CD4-positive, alpha-beta T cell treated with Interleukin-6 at 100 ng/mL for 8 hours (primary cell): ENCODE data around the gene POU2AF2.
A peak's percentile ranks its signal among the peaks of the same experiment; 100 is the strongest.
"Not testable (repeated sequence)": the region's sequence is repeated elsewhere in the genome, so short reads cannot be mapped to it uniquely, and the experiment has no call there.

Experiments used
- DNase-seq: peaks from one replicate; pipeline ENCODE4 v3.0.0-alpha.2; 2020; ENCODE audit warnings: mixed read lengths, low spot score

POU2AF2 gene, protein sequence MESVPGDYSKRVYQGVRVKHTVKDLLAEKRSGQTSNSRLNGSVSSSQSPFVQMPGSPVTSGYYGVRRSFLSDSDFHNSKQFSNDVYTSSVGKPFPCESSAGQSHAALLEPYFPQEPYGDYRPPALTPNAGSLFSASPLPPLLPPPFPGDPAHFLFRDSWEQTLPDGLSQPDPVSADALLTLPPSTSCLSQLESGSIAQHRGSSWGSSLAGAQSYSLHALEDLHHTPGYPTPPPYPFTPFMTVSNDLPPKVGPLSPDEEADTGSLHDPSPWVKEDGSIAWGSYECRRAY

DNA sequence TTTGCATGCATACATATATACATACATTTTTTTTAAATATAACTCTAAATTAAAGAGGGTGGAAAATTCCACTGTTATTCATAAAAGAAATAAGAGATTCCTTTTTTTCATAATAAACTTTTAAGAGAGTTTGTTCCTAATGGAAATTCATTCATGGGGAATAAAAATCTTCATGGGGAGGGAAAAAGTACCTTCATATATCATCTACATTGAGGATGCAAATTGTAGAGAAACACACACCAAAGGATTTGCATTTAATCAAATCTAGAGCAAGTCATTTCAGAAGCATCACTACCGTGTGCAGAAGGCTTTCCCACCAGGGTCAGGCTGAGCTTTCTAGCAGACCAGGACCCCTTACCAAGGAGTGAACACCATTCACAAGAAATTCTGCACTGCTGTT, at the start of gene POU2AF2:
TSS of gene POU2AF2 (plus strand) at position 301 of the 400 bp plus-strand sequence. CDS start 129 bp downstream, outside the sequence.
- no peak for DNase-seq

DNA sequence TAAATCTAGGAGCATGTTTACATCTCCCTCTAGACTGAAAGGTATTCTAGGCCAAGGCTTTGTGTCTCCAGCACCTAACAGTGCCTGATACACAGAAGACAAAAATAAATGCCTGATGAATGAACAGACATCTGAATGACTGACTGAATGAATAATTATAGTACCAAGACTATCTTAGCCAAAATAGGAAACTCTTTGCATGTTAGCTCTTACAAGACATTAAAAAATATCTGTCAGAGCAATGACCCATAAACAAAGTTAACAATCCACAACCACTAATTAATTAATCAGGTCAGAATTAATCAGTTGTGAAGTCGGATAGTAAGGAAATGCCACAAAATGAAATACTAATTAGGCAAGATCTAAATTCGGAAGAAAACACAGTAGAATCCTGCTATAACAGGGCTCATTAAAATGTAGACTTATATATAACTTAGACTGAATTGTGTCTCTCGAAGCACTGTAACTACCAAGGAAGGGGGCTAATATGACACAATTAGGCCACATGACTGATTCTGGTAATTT, 45.5 kb upstream of the POU2AF2 start:
- no peak for DNase-seq

DNA sequence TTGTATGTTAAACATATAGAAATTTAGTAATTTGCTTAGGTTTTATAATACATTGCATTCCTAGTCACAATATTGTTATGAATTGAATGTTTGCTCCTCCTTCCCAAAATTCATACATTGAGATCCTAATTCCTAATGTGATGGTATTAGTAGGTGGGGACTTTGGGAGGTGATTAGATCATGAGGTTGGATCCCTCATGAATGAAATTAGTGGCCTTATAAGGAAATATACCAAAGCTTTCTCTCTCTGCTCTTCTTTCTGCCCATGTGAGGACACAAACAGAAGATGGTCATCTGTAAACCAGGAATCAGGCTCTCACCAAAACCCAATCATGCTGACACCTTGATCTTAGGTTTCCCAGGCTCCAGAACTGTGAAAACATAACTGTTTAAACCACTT, 41.3 kb upstream of the POU2AF2 start:
- DNase-seq: no peak

DNA sequence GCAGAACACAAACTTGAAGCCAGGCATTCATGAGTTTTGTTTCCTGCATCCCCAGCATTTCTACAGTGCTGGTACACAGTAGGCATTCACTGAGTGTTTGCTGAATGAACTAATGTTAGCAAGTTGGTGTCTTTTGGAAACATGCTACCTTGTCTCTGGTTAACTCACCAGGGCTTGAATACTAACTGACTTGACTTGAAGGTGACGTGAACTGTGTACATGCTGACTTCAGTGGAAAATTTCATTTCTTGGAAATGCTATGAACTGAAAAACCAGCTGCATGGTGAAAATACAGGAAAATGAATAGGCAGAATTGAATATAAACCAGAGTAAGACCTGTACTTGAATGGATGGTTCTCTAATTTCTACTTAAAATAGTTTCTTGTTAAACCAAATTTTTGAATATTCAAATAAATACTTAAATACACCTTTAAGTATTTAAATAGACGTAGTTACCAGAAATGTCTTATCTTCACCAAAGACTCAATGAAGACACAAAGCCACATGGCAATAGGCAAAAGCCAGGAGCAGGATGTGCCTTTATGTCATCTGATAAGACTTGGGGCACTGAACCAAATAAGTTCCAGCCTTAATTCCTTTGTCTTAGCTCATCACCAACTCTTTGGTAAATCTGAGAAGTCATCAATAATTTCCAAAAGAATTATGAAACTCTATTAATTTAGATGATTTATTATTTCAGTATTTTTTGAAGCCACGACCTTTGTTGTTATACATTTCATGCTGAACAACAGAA, 39.7 kb upstream of the POU2AF2 start:
- no peak for DNase-seq

DNA sequence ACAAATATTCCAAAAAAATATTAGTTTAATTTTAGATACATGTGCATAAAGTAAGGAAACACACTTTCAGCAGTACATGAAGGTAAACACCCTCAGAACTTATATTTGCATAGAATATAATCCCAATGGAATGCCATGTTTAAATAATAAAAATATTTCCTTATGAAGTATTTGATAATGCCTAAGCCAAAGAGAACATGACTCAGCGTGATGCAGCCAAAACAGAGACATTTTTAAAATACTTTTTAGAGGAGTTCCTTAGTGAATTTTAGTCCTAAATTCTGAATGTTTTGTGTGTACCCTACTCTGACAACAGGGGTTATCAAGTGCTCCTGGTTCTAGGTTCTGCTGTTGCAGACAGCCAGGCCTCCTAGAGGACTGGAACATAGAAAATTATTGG, 39.1 kb upstream of the POU2AF2 start:
- DNase-seq: no peak

DNA sequence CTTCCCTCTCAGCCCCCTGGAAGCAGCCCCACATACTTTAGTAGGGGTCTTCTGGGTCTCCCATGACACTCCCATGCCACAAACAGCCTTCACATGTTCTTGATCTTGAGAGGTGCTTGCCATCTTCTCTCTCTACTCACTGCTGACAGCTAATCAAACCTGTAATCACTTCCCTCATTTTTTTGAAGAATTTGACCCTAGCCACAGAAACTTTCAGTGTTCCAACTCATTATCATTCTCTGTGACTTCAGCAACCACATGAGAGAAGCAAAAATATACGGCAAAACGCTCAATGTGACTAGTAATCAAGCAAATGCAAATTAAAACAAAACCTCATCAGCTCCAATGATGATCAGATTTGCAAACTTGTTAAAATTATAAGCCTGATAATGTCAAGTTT, 38.3 kb upstream of the POU2AF2 start:
- no peak for DNase-seq

DNA sequence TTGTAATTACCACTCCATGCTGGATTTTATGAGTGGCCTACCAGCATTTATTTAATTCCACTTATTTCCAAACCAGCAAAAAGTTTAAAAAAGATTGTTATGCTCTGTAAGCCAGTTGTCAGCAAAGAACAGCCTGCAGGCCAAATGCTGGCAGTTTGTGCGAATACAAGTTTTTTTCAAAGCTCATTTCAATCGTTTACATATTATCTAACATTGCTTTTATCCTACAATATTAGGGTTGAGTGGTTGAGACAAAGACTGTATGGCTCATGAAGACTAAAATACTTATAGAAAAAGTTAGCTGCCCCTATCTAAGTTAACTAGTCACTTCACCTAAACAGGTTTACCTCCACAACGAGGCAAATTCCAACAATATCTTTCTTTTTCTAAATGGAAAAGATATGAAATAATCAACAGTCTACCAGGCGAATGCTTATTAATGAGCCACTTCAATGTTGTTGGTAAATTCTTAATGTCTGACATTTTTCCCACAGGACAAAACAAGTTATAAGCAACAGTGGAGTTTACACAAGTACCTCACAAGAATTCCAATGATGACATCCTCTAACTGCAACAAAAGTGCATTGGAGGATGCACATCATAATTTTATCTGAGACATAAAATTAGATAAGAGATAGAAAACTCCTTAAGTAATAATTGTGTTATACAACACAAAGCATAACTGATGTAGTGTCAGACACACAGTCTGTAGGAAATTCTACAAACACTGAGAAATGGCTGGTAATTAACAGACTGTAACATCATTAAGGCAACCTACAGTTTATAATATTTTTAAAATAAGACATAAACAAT, 35.8 kb upstream of the POU2AF2 start:
- no peak for DNase-seq

DNA sequence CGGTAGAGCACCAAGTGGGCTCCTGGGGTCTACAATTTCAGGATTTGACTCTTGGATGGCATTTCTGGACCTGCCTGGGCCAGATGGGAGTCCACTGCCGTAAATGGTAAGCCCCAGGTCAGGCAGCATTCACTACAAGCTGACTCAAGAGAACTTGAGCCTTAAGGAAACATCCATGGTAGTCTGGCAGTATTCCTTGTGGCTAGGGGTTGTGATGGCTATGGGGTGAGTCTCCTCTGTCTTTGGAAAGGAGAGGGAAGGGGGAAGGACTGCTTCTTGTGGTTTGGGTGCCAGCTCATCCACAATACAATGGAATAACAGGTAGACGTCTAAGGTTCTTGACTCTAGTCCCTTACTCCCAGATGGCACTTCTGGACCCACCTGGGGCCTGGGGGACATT, 32.3 kb upstream of the POU2AF2 start:
- DNase-seq: no peak

DNA sequence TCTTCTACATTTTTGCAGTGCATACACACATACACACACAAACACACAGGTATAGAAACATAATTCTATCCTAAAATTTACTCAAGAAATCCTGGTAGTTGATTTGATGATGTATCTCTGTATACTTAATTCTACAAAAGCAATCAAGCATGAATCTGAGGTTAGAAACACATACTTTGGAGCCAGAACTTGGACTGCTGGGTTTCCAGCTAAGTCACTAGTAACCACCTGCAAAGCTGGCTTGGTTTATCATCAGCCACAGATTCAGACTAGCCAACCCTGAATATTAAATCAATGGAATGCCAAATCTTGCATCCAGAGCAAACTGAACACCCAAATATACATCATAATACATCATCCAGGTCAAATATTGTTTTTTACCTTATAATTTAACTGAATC, 24.8 kb upstream of the POU2AF2 start:
- no peak for DNase-seq

DNA sequence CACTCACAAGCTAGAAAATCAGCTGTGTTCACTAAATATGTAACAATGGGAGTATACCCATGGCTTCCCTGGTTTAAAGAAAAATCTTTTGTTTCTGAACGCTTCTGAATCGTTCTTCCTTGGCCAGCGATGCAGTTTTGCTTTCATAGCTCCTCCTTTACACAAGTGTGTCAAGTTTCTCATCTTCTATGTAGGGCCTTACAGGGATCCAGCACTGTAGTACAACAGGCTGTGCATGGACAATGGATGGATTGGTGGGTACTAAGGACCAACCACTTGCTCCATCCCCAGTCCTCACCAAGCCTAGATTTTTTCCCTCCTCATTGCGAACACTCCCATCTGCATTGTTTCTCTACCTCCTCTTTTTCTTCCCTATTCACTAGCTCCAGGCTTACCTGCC, 24.3 kb upstream of the POU2AF2 start:
- no peak for DNase-seq

DNA sequence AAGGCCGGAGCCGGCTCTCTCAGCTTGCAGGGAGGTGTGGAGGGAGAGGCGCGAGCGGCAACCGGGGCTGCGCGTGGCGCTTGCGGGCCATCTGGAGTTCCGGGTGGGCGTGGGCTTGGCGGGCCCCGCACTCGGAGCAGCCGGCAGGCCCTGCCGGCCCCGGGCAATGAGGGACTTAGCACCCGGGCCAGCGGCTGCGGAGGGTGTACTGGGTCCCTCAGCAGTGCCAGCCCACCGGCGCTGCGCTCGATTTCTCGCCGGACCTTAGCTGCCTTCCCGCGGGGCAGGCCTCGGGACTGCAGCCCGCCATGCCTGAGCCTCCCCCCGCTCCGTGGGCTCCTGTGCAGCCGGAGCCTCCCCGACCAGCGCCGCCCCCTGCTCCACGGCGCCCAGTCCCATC, 23.6 kb upstream of the POU2AF2 start:
- DNase-seq: not testable (repeated sequence)

DNA sequence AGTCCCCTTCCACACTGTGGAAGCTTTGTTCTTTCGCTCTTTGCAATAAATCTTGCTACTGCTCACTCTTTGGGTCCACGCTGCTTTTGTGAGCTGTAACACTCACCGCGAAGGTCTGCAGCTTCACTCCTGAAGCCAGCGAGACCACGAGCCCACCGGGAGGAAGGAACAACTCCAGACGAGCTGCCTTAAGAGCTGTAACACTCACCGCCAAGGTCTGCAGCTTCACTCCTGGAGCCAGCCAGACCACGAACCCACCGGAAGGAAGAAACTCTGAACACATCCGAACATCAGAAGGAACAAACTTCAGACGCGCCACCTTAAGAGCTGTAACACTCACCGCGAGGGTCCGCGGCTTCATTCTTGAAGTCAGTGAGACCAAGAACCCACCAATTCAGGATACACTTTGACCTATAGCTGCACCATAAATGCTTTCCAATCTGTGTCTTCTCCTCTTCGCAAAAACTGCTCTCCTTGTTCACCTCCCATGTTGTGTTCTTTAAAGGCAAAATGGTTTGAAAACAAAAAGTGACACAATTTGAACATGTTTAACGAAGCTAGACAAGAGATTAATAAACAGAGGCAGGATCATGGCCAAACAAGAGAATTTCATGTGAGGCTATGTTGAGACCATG, 22.6 kb upstream of the POU2AF2 start:
- DNase-seq: peak; percentile 4

DNA sequence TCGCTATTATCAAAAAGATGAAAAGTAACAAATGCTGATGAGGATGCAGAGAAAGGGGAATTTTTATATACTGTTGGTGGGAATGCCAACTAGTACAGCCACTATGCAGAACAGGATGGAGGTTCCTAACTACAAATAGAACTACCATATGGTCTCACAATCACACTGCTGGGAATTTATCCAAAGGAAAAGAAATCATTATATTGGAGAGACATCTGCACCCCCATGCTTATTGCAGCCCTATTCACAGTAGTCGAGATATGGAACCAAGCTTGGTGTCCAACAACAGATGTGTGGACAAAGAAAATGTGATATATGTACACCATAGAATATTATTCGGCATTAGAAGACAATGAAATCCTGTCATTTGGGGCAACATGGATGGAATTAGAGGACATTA, 19.6 kb upstream of the POU2AF2 start:
- no peak for DNase-seq

DNA sequence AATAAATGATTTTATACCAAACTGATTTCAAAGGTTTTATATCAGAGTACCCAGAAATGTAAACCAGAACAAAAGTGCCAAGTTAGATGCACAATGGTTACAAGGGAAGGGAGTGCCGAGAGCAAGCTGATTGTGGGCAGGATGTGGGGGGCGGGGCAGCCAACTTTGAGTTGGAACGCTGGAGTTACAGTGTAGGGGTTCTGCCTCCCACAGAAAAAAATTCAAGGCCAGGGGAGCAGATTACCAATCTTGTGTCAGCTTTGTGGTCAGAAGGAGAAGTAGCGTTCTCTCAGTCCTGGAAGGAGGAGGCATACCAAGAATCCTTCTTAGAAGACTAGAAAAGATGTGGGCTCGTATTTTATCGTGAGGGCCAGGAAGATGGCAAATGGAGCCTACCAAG, 15.9 kb upstream of the POU2AF2 start:
- DNase-seq: peak; percentile 3

DNA sequence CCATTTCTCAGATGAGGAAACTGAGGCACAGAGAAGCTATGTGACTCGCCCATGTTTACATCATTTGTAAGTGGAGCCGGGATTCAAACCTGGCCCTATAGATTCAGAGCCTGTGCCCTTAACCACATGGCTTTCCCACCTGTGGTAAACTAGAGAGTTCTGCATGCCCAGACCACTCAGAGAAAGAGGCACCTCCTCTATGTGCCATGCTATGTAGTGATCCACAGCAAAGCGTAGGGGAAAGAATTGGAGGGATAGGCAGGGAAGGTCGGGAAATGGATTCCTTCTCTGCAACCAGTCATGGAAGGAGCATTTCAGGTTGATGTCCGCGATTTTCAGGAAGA, 15.4 kb upstream of the POU2AF2 start:
- no peak for DNase-seq

DNA sequence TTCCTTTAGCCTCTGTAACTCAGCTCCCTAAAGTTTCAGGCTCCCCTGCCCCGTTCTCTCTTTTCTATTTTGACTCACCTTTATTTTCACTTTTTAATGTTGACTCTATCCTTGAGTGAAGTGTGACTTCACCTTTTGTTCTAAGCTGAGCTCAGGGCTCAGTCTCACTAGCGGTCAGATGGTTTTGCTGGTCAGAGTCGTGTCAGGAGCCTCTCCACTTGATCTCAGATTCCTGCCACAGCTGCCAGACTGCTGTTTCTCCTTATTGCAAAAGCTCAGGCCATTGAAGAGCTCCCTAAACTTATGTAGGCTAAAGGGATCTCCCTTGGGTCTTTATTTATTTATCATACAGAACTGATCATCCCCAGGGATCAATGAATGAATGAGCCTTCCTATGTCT, 13.7 kb upstream of the POU2AF2 start:
- DNase-seq: no peak

DNA sequence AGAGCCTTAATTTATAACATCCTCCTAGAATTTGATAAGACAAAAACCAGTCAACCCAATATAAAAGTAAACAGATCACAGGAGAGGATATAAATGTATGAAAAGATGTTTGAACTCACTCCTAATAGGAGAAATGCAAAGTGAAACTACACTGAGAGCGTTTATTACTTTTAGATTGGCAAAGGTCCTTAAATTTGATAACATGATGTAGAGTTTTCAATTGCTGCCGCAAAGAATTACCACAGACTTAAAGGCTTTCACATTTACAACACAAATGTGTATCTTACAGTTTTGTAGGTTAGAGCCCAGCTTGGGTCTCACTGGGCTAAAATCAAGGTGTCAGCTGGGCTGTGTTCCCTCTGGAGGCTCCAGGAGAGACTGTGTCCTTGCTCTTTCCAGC, 9.1 kb upstream of the POU2AF2 start:
- DNase-seq: no peak

DNA sequence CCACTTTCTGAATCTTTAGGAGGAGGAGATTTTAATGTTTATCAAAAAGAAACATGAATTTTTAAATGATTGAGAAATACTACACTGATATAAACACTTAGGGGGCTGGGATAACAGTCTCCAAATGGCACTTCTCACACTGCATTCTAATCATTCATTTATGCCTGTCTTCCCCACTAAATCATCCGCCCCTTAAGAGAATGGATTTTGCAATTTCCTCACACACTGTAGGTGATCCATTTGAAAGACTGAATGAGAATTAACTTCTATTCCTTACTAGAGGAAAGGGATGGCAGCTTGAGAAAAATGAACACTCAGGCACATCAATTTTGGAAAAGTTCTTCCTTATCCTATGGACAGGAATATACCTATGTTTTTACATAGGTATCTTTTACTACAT, 7.6 kb upstream of the POU2AF2 start:
- no peak for DNase-seq

DNA sequence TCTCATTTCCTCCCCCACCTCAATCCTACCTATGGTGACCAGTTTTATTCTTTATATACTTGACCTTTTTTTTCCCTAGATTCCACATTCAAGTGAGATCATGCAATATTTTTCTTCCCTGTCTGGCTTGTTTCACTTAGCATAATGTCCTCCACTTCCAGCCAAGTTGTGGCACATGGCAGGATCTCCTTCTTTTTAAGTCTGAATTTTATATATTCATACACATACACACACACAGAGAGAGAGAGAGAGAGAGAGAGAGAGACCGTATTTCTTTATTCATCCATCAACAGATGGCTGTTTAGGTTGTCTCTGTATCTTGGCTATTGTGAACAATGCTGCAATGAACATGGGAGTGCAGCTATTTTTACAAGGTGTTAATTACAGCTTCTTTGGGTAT, 1.4 kb downstream of the POU2AF2 start:
- no peak for DNase-seq

DNA sequence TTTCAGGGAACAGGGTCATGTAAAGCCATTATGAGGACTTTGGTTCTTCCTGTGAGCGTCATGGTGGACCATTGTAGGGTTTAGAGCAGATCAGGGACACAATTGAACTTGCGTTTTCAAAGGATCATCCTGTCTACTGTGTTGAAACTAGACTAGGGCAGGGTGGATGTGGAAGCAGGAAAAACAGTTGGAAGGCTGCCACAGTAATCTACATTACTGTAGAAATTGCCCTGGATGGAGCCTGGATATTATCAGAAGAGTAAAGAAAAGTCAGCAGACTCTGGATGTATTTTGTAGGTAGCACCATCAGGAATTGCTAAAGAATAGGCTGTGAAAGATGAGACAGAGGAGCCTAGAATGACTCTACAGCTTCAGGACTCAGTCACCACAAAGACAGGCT, 5.4 kb downstream of the POU2AF2 start:
- no peak for DNase-seq

DNA sequence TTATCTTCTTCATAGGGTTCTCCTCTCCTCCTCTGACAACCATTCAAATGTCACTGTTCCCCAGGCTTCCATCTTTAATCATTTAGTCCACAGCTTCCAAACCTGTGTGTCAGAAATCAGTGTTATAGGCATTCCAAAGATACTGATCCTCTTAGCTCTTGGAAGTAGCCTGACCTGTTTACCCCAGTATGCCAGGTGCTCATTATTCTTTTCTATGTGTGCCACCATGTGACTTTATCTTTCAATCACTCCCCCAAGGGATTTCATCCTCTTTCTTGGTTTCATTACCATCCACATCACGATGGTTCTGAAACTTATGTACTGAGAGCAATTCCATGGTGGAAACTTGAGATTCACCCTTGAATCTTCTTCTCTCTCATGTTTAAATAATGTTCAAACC, 7.6 kb downstream of the POU2AF2 start:
- DNase-seq: no peak

DNA sequence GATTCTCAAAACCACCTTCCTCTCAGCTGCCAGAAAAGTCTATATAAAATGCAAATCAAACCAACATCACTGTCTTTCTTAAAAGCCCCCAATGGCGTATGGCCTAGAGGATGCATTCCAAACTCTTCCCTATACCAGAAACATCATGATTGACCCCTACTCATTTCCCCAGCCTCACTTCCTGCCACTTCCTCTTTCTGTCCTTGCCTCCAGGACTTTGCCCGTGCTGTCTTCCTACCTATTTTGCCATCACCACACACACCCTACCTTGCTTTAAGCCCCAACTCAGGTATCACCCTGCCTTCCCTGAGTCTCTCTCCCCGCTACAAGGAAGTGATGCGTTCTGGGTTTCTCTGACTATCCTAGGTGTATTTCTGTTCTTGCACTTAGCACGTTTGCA, 8.1 kb downstream of the POU2AF2 start:
- no peak for DNase-seq
